Posterior vena cava (tissue), 2 donors: ENCODE measurements around the gene MLKL. TPM values are rescaled to one million over a fixed set of nuclear protein-coding genes. Genes with fewer than 3 reads are reported as not detected.
"Not testable (repeated sequence)": the region's sequence is repeated elsewhere in the genome, so short reads cannot be mapped to it uniquely, and the experiment has no call there.

Experiments used
- DNase-seq: peaks from one replicate; pipeline ENCODE4 v3.0.0-alpha.2; 2020; ENCODE audit warnings: low spot score
- intact Hi-C, 2 donors: fragments of 100-400 bp; cut with DNase I; formaldehyde crosslinking; loops; one replicate each; pipeline versions ENCODE4 v1.14.1 to v1.14.2; 2022 to 2023
- total RNA-seq, 2 donors: library from RNA; stranded (reverse); fragmentation: NEBNext Ultra II Directional; extraction: Animal tissue kit (Norgen Biotek cat#: 25700); gene quantifications; one replicate each; pipeline ENCODE4 v1.2.1, GENCODE V29; 2021
- donor health status: DM: yes; HTN: yes; CAD: no.
- donor health status: DM: yes; HTN: yes; CAD: no.

Gene MLKL
- total RNA-seq, 2 donors from 2014 or later: 13.7 to 14.4 TPM

DNA sequence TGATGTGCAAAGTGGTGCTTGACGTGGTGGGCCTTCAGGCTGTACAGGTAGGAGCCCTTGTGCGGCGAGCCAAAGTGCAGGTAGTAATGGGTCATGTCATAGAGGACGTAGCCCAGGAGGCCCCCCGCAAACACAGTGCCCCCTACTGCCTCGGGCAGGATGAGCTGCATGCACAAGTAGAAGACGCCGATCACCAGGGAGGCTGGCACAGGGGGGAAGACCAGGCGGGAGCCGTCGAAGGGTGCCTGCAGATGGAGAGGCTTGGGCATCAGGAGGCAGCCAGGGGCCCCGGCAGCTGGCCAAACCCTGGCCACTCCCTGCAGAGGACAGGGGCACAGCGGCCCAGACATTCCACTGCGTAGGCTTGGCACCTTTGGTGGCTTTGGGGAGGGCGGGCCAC is 15.7 kb upstream of the MLKL start:
- DNase-seq: no peak
- intact Hi-C loops: loop anchor here in 1 of 2 donors (10.0 kb wide), 1 partner anchor 148 kb away; no protein-coding TSS in a partner anchor

DNA sequence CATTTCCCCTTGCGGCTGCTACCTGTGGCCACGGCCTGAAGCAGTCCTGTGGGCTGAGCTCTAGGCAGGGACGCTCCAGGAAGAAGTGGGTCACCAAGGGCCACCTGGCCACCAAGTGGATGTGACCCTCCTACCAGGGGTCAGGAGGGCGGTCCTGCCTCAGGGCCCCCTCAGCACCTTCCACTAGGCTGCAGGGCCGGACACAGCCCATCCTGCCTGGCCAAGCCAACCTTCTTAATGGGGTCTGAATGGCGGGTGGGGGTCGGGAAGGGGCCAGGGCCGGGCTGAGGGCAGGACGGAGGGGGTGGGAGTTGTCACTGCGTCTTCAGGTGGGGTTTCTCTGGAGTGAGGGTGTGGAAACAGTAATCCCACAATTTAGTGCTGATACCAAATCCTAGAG is 13.2 kb upstream of the MLKL start:
- intact Hi-C loops: loop anchor here in 1 of 2 donors (10.0 kb wide), 1 partner anchor 151 kb away; no protein-coding TSS in a partner anchor
- peak; percentile 64 for DNase-seq

DNA sequence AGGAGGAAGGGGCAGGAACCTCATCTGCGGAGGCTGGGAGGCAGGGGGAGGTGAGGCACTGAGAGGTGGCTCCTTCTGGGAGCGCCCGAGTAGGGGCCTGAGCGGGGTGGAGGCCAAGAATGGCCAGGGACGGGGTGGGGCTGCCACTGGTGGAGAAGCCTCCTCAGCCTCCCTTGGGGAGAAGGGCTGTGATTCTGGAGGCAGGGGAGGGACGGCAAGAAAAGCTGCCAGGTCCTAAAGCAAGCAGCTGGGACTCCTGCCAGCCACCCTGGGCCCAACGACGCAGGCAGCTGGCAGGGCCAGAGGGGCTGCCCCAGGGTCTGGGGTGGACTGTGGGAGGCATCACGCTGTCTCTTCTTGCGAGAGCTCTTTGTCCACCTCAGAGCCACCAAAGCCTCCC is 12.7 kb upstream of the MLKL start:
- intact Hi-C loops: loop anchor here in 1 of 2 donors (10.0 kb wide), 1 partner anchor 151 kb away; no protein-coding TSS in a partner anchor
- DNase-seq: no peak

DNA sequence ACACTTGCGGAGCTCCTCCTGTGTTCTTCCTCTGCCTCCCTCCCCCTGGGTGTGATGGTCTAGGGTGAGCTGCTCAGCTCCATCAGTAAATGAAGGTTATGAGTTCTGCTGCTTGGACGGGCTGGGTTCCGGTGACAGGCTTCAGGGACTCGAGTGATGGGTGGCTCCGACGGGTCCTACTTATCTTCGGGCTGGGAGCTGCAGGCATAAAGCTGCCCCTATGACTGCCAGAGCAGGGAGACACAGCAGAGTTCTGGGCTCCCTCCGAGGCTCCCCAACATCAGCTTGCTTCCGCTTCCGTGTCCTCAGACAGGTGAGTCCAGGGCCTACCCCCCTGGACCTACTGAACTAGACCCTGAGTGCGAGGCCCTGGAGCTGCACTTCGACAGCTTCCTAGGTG is 11.3 kb upstream of the MLKL start:
- intact Hi-C loops: loop anchor here in 1 of 2 donors (10.0 kb wide), 1 partner anchor 153 kb away; no protein-coding TSS in a partner anchor
- DNase-seq: no peak

DNA sequence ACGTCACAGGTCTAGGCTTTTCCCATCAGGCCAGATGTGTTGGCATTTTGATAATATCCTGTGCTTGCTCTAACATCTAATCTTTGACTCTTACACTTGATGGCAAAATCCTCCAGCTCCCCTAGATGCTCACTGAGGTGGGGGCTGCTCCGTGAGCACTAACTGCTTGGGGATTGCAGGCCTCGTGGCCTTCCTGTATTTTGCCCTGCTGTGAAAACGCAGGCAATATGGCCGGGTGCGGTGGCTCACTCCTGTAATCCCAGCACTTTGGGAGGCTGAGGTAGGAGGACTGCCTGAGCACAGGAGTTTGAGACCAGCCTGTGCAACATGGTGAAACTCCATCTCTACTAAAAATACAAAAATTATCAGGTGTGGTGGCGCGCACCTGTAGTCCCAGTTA is 9.7 kb upstream of the MLKL start:
- intact Hi-C loops: loop anchor here in 1 of 2 donors (10.0 kb wide), 1 partner anchor 154 kb away; no protein-coding TSS in a partner anchor

DNA sequence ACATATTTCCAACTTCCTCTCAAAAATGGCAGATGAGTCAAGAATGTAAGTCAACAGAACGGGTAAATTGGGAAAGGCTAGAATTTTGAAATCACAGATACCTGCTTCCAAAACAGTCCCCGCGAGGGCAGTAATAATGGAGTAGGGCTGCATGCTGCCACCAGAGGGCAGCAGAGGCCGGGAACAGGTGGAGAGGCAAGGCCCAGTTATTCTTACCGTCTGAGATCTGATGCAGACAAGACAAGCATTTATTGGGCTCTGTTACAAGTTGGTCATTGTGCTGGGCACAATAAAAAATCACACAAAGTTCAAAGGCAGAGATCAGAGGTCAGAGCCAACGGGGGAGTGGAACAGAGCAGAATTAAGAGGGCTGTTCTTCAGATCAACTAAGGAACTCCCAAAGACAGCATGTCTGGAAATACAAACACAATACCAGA is 8.8 kb upstream of the MLKL start:
- intact Hi-C loops: loop anchor here in 1 of 2 donors (10.0 kb wide), 1 partner anchor 155 kb away; no protein-coding TSS in a partner anchor
- DNase-seq: peak; percentile 92

More for the DNA sequence above, 9.7 kb upstream of the MLKL start:
- DNase-seq: no peak

DNA sequence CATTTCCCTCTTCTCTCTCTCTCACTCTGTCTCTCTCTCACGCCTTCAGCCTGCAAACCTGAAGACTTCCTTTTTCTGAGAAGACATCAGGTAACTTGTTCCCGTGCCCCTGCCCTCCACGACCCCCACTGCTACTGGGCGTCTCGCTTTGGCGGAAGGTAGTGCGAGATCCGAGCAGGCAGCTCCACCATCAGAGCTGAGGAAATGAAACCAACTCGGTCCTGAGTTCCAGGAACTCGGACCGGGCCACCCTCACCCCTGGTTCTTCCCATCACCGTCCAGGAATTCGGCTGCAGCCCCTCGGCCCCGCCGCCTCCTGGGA is 585 bp downstream of the MLKL start:
- intact Hi-C loops: loop anchor here in 1 of 2 donors (10.0 kb wide), 1 partner anchor 165 kb away; no protein-coding TSS in a partner anchor
- no peak for DNase-seq

DNA sequence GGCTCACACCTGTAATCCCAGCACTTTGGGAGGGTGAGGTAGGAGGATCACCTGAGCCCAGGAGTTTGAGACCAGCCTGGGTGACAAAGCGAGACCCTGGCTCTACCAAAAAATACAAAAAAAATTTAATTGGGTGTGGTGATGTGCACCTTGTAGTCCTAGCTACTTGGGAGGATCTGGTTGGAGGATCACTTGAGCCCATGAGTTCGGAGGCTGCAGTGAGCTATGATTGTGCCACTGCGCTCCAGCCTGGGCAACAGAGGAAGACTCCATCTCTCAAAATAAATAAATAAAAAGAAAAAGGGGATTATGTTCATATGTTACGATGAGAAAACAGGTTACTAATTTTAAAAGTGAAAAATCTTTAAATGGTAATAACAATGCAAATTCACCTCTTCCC is 996 bp downstream of the MLKL start:
- intact Hi-C loops: loop anchor here in 1 of 2 donors (10.0 kb wide), 1 partner anchor 165 kb away; no protein-coding TSS in a partner anchor
- no peak for DNase-seq

DNA sequence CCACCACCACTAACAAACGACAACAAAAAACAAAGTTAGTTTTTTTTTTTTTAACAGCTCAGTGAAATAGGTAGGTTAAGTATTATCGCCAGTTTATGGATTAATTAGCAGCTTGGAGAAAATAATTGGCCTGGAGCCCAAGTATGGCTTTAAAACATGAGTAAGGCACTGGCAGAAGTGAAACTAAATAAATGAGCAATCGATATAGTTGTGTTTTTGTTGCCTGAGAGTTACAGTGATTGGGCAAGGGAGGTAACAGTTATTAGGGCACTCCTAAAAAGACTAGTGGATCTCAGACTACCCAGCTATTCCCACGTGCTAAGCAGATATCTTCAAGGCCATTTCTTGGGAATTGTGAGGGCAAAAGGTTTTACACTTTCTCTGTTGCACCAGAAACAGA is 2.4 kb downstream of the MLKL start:
- intact Hi-C loops: no loop called here

DNA sequence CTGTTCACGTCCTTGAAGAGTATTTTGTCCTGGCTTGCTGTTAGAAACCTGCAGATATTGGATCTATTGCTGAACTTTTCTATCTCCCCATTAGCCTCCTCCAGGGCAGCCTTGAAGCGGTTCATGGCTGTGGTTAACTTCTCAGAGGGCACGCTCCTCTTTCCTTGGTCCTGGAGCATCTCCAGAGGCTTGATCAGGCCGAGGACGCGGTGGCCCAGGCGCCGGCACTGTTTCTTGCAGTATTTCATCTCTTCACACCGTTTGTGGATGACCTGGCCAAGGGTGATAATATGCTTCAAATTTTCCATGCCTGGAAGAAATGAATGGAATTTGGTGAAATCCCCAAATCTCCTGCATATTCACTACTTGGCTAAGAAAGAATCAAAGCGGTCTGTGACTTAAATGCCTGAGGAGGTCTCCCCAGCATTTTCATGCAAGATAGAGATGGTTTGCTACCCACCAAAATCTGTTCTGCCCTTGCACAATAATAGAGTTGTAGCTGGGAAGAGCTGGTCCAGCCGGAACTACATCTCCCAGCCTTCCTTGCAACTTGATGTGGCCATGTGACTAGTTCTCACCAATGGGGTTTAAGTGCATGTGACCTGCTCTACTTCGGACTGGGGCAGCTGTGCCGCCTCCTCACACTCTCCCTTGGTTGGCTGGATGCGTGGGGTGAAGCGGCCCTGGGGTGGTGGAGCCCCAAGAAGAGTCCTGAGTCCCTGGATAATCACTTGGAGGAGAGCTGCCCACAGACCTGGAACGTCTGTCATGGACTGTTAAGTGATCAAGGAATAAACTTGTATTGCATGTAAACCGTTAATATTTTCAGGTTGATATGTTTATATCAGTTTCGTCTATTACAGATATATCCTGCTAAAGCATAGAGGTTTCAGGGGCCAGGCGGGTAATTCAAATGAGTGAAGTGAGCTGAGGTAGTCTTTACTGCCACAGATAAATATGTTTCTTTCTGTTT is 4.9 kb downstream of the MLKL start:
- DNase-seq: peak; percentile 86

More for the DNA sequence above, 2.4 kb downstream of the MLKL start:
- no peak for DNase-seq

DNA sequence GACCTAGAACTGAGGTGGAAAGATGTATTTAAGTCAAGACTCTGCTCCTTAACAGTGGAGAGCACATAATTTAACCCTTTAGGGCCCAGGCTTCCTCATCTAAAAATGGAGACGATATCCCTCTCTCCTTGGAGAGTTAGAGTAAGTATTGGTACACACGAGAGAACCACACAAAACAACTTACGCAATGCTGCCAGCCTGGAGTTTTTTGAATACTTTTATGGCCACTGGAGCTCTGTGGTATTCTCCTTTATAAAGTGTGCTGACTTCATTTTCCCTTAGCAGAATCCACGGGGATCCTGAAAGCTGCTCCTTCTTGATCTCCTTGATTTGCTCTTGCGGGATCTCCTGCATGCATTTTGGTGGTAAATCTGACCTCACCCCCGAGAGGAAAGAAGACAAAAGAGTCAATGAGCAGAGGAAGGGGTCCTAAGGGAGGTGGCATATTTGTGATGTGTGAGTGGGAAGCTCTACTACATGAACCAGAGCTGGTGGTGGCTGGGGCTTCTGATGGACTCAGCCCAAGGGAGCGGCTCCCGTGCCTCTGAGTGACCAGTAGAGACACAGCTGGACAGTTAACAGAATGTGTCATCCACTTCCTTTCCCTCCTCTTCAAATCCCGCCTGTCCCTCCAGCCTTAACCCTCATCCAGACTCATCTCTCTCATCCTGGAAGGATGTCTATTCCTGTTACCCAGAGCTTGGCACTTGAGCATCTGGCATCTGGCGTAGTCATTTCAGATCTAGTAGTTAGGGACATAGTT is 9.4 kb downstream of the MLKL start:
- intact Hi-C loops: no loop called here
- DNase-seq: no peak

More for the DNA sequence above, 4.9 kb downstream of the MLKL start:
- intact Hi-C loops: no loop called here

DNA sequence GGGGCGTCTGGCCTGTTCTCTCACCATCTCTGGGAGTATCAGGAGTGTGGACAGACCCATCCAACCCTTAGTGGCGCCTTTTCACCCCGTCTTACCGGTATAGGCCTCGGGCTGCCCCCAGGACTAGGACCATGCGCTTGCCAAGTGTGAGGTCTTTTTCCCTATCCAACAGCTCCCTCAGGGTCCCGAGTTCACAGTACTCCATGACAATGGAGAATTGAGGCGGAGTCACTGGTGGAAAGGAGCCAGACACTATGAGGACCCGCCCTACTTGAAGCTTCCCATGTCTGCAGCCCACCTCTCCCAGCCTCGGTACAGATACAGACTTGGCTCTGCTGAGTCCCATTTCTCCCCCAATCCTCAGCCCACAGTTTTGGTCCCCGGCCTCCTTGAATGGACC is 18.1 kb downstream of the MLKL start:
- DNase-seq: no peak
- intact Hi-C loops: no loop called here

DNA sequence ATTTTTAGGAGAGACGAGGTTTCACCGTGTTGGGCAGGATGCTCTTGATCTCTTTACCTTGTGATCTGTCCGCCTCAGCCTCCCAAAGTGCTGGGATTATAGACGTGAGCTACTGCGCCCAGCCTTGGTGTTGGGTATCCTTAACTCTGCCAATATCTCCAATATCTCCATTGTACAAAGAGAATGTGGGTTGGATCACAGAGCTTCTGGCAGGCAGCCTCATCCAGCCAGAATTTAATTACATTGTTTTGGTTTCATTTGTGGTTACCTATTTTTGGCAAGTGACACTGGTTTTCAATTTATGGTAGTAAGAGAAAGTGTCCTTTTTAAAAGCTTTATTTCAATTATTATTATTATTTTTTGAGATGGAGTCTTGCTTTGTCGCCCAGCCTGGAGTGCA is 20.0 kb downstream of the MLKL start:
- intact Hi-C loops: no loop called here
- no peak for DNase-seq

DNA sequence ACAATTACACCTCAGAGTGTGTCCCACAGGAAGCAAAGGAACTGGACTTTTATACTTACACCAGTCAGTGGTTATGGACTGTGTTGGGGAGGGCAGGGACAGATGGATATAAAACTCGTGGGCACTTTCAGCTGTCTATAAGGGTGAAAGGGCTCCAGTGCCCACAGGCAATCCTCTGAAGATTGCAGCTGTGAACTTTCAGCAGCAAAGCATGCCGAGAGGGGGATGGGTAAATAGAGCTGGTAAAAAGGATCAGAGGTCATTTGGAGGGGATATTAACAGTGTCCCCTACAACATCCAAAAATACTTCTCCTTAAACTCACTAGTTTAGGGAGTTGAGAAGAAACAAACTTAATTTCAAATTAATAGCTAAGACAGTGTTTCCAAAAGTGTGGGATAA is 20.7 kb downstream of the MLKL start:
- DNase-seq: no peak
- intact Hi-C loops: loop anchor here in 1 of 2 donors (2.0 kb wide), 1 partner anchor 53 kb away; no protein-coding TSS in a partner anchor

DNA sequence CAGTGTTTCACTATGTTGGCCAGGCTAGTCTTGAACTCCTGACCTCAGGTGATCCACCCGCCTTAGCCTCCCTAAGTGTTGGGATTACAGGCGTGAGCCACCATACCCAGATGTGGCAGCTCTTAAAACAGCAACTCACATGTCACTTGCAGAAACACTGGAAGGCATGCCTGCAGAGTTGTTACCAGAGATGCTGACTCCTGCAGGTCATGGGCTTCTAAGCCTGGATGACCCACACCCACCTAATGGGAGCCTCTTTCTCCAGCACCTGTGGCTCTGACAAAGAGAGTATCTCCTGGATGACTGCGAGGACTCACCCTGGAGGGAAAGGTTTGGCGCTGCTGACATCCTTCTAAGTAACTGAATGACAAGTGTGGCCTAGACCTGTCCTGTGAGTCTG is 22.8 kb downstream of the MLKL start:
- no peak for DNase-seq
- intact Hi-C loops: loop anchor here in 1 of 2 donors (2.0 kb wide), 1 partner anchor 51 kb away; no protein-coding TSS in a partner anchor

DNA sequence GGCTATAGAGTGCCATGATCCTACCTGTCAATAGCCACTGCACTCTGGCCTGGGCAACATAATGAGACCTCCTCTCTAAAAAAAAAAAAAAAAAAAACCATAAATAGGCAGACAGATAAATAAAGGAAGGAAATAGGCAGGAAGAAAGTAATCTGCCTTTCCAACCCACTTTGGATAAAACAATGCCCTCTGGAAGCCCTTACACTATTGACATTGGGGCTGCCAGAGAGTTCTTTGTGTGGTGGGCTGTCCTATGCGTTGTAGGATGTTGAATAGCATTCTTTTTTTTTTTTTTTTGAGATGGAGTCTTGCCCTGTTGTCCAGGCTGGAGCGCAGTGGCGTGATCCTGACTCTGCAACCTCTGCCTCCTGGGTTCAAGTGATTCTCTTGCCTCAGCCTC is 26.8 kb downstream of the MLKL start:
- DNase-seq: no peak
- intact Hi-C loops: no loop called here

DNA sequence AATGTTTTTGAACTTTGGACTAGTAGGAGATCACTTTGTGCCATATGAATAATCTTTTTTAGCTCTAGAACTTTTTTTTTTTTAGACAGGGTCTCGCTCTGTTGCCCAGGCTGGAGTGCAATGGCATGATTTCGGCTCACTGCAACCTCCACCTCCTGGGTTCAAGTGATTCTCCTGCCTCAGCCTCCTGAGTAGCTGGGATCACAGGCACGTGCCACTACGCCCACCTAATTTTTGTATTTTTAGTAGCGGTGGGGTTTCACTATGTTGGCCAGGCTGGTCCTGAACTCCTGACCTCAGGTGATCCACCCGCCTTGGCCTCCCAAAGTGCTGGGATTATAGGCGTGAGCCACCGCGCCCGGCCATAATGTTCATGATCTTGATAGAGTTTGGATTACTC is 31.8 kb downstream of the MLKL start:
- intact Hi-C loops, DNase-seq: not testable (repeated sequence)

DNA sequence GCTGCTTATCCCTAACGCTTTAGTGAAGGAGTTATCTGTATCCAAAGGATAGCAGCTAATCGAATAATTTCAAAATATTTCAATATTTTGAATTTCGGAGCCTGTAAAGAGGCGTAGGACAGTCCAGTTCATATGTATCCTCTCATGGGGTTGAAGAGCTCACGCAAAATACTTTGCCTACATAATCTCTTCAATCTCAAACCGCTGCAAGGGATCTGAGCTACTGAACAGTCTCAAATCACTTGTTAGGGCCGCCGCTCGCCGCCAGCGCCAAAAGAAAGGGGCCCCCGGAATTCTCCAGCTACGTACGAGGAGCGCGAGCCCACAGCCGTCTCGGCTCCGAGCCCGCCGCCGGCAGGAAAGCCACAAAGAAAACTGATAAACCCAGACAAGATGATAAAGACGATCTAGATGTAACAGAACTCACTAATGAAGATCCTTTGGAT is 33.4 kb downstream of the MLKL start:
- DNase-seq: no peak
- intact Hi-C loops: no loop called here

DNA sequence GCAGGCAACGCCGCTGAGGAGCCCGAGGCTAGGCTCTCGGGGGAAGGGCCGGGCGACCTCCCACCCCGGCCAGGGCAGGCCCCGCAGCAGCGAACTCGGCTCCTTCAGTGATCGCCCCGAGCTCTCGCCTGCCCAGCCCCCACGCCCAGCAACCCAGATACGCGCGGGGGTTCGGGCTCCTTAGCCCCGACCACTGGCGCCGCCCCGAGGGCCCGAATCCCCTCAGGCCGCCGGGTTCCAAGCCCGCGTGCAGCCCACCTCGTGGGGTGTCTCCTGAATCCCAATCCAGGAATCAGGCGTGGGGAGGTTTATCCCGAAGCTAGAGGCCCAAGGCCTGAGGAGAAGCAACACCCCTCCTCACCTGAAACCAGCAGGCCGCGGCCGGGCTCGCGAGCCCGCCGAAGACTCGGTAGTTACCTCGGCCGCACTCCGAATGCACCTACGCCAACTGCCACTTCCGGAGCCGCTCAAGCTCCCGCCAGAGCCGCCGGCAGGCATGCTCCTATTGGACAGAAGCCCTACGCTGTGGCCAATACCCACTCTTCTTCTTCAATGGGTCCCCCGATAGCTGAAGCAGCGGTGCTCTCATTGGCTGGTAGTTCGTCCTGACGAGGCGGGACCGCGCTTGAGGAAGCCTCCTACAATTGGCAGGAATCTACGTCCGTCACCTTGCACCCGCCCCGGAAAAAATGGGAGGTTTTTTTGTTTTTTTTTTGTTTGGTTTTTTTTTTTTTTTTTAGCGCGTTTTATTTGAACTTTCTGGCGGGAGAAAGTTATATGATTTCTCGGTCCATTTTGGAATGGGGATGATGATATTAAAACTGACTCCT is 34.0 kb downstream of the MLKL start, which contains the start of gene RFWD3:
Gene RFWD3, minus strand, starts transcription at position 453 of the 830 bp plus-strand sequence. CDS start 5,428 bp downstream, outside the sequence.
- peak; percentile 98 for DNase-seq
- intact Hi-C loops: no loop called here
